Medulla oblongata (tissue), 1 donor: ENCODE data around the gene PCARE.

ENCODE experiments used
- DNase-seq: peaks from one replicate; pipeline ENCODE4 v3.0.0-alpha.2; 2015; ENCODE audit errors: extremely low spot score

PCARE gene

GRCh38 chr2:29035016-29035745 lies 39.1 kb downstream of the PCARE start:
- DNase-seq, result no peak

GRCh38 chr2:29033656-29034055 lies 40.7 kb downstream of the PCARE start:
- no peak for DNase-seq

- no peak for DNase-seq
Observed at GRCh38 chr2:29033172-29033571, 41.2 kb downstream of the PCARE start.

GRCh38 chr2:29032189-29032588 lies 42.1 kb downstream of the PCARE start:
- no peak for DNase-seq

GRCh38 chr2:29031046-29031445 lies 43.3 kb downstream of the PCARE start:
- DNase-seq, result no peak

- DNase-seq, result no peak
Observed at GRCh38 chr2:29025711-29026110, 48.6 kb downstream of the PCARE start.

GRCh38 chr2:29024882-29025430 lies 49.4 kb downstream of the PCARE start:
- DNase-seq, result no peak

GRCh38 chr2:29023188-29023587 lies 51.1 kb downstream of the PCARE start:
- DNase-seq, result no peak

- DNase-seq, result peak; percentile 69
Observed at GRCh38 chr2:29022679-29023078, 51.6 kb downstream of the PCARE start.

GRCh38 chr2:29021886-29022285 lies 52.4 kb downstream of the PCARE start:
- no peak for DNase-seq

- DNase-seq, result no peak
Observed at GRCh38 chr2:29017716-29018435, 56.4 kb downstream of the PCARE start.

- DNase-seq, result no peak
Observed at GRCh38 chr2:29016504-29016903, 57.8 kb downstream of the PCARE start.

GRCh38 chr2:29015701-29016470 lies 58.4 kb downstream of the PCARE start:
- no peak for DNase-seq

- no peak for DNase-seq
Observed at GRCh38 chr2:29014811-29015421, 59.4 kb downstream of the PCARE start.

GRCh38 chr2:29014331-29014730 lies 60.0 kb downstream of the PCARE start:
- no peak for DNase-seq

- DNase-seq, result no peak
Observed at GRCh38 chr2:29013057-29013780, 61.1 kb downstream of the PCARE start.

GRCh38 chr2:29012211-29012681 lies 62.1 kb downstream of the PCARE start:
- peak; percentile 20 for DNase-seq
